ENCODE measurements around the gene B4GALT6. TPM values are rescaled to one million over a fixed set of nuclear protein-coding genes. Genes with fewer than 3 reads are reported as not detected.
A peak's percentile ranks its signal among the peaks of the same experiment; 100 is the strongest.

B4GALT6 gene
- total RNA-seq, 1 donor from 2014 or later = 7.7 TPM

DNA sequence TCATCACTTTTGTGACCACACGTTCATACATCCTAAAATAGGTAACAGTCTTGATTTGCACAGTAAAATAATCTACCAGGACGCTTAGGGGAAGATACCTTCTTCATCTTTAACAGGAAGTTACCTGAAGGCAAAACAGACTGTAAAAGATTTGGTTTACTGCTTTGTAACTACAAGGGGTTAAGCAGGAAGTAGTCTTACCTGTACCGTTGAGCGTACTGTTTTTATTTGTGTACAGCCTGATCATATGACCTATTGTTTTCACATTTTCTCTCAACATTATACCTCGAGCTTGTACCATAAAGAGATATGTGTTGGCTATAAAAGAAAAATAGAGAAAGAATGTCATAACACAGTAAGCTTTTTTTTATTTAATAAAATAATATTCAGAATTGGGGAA is 18.3 kb downstream of the B4GALT6 start:
- FAIRE-seq = no peak
- DNase-seq (ENCODE audit: low spot score in 2 of 2) = no peak

DNA sequence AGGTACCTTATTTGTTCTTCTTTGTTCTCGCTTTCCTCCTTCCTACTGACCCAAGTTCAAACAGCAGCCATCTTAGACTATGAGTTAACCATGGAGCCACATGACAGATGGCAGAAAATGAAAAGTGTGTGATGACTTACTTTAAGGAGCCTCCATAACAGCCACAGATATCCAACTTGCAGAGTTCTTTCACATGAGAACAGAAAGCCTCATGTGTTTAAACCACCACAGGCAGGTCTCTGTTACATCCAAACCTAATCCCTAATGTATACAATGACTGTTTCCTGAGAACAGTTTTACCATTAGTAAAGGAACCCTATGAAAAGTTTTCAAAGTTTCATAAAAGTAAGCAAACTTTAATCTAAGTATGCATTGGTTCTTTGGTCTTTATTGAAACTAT is 20.3 kb downstream of the B4GALT6 start:
- DNase-seq (ENCODE audit: low spot score in 2 of 2) = no peak
- FAIRE-seq = no peak

- FAIRE-seq (no peak), DNase-seq (ENCODE audit: low spot score in 2 of 2) (no peak)
These were observed 22.4 kb downstream of the B4GALT6 start for GRCh38 chr18:31661965-31662364.

GRCh38 chr18:31660763-31661162 is 23.6 kb downstream of the B4GALT6 start:
- FAIRE-seq (no peak), DNase-seq (ENCODE audit: low spot score in 2 of 2) (no peak)

GRCh38 chr18:31659576-31660177 is 24.7 kb downstream of the B4GALT6 start:
- no peak for FAIRE-seq
- DNase-seq (ENCODE audit: low spot score in 2 of 2) = no peak

- DNase-seq (ENCODE audit: low spot score in 2 of 2) = no peak
- FAIRE-seq = no peak
These were observed 25.5 kb downstream of the B4GALT6 start for GRCh38 chr18:31658670-31659575.

GRCh38 chr18:31657823-31658669 is 26.3 kb downstream of the B4GALT6 start:
- DNase-seq (ENCODE audit: low spot score in 2 of 2) (no peak), FAIRE-seq (no peak)

DNA sequence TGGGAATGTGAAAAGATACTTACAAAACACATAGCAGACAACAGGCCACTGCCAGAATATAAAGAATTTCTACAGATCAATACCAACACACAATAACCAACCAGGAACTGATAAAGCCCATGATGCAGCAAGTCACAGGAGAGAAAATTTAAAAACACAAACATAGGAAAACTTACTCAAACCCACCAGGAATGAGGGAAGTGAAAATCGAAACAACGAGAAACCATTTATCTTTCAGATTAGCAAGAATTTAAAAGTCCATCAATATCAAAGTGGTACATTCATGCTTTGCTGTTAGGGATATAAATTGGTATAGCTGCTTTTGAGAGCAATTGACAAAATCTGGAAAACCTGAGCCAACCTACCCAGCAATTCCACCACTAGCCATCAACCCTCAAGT is 27.6 kb downstream of the B4GALT6 start:
- DNase-seq (ENCODE audit: low spot score in 2 of 2) (no peak), FAIRE-seq (no peak)

DNA sequence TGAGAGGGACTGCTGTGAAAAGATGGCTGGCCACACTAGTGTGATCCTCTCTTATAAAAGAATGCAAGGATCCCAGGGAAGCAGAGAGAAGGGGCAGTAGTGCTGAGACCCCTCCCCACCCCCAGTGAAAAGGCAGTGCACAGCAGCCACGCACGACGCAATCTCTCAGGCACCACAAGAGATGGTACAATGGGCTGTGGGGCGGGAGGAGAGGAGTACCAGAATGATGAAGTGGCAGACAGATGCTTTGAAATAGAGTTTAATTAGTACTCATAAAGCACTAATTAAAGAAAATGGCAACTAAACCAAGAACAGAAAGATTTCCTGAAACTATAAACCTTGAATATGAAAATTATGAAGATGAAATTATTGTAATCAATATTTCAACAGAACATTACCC is 29.0 kb downstream of the B4GALT6 start:
- DNase-seq (ENCODE audit: low spot score in 2 of 2) (no peak), FAIRE-seq (no peak)

GRCh38 chr18:31652877-31653276 is 31.5 kb downstream of the B4GALT6 start:
- FAIRE-seq = no peak

DNA sequence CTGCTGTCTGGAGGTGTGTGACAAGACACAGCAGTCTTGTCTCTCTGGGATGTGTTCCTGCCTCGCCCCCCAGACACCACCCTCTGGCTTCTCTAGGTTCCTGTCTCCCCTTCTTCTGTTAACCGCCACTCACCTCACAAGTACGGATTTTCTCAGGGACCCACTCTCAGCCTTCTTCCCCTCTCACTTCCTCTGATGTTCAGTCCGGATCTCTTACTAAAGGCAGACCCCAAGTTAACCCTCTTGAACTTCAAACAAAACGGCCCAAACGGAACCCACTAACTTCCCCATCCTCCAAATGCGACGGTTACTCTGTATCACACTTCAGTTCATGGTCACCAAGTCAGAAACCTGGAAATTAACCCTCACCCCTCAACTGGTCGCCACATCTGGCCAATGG is 32.0 kb downstream of the B4GALT6 start:
- DNase-seq (ENCODE audit: low spot score in 2 of 2) = no peak
- no peak for FAIRE-seq

More at GRCh38 chr18:31652877-31653276, 31.5 kb downstream of the B4GALT6 start:
- no peak for DNase-seq (ENCODE audit: low spot score in 2 of 2)

GRCh38 chr18:31651369-31651768 is 33.0 kb downstream of the B4GALT6 start:
- FAIRE-seq (no peak), DNase-seq (ENCODE audit: low spot score in 2 of 2) (no peak)

DNA sequence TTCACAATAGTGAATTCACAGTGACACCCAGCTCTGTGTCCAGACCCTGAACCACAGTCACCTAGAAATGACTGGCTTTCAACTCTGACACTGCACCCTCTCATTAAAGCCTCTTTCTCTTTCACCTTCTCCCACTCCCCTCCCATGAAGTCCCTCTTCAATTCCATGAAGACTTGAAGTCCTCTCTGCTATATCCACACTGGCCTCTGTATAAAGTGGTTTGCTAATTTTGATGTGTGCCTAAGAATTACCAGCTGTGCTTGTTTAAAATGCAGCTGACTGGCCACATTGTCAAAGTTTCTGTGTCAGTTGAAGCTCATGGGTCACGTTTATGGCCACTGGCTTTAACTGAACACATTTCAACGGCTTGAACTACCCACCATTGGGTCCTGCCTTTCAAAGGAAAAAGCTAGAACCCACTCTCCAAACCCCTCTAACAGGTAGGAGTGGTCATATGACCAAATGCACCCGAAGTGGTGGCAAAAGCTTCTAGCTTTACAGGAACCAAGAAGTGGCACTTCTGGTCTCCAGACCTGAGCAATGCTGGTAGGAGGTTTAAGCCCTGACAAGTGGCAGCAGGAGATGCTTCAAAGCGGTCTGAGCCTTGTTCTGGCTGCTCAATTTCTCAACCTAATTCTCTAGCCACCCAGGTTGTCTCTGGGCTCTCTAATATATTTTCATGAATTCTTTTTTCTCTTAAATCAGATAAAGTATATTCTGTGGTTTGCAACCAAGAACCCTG is 34.2 kb downstream of the B4GALT6 start:
- no peak for FAIRE-seq
- DNase-seq (ENCODE audit: low spot score in 2 of 2) = no peak

- FAIRE-seq = no peak
These were observed 34.9 kb downstream of the B4GALT6 start for GRCh38 chr18:31649449-31649848.

DNA sequence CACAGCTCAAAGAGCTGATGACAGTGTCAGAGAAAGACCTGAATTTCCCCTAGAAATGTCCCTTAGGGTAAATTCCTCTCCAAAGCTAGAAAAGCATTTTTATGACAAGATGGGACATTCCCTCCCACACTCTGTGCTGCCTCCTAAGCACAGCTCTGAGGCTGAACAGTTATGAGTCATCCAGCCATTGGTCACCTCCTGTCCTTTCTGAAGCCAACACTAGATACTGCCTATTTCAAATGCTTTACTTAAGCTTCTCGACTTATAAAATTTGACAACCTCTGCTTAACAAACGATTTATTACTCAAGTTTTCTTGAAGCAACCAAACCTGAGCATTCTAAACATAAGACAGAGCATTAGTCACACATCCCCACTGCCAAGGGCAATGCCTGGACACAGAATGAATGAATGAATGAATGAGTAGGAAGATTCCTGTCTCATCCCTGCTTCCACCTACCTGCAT is 35.4 kb downstream of the B4GALT6 start:
- DNase-seq (ENCODE audit: low spot score in 2 of 2) (peak in 1 of 2 donors; percentile 28), FAIRE-seq (no peak)

More at GRCh38 chr18:31649449-31649848, 34.9 kb downstream of the B4GALT6 start:
- DNase-seq (ENCODE audit: low spot score in 2 of 2) = no peak

DNA sequence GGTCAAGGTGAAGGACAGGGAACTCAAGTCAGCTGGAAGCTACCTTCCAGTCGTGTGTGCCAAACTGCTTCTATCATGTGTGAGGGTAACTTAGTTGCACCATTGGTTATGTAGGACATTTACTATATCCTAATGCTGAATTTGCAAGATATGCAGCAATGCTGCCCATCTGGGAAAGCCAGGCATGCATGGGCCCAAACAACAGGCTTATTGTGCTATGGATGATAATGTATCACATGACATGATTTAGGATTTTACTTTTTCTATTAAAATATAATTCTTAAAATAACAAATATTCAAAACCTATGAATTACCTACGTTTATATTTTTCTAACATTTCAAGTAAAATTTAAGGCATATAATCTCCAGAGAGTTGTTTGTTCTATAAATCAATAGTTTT is 35.9 kb downstream of the B4GALT6 start:
- DNase-seq (ENCODE audit: low spot score in 2 of 2) = no peak
- FAIRE-seq = no peak

GRCh38 chr18:31647127-31647753 is 37.1 kb downstream of the B4GALT6 start:
- no peak for FAIRE-seq
- no peak for DNase-seq (ENCODE audit: low spot score in 2 of 2)

DNA sequence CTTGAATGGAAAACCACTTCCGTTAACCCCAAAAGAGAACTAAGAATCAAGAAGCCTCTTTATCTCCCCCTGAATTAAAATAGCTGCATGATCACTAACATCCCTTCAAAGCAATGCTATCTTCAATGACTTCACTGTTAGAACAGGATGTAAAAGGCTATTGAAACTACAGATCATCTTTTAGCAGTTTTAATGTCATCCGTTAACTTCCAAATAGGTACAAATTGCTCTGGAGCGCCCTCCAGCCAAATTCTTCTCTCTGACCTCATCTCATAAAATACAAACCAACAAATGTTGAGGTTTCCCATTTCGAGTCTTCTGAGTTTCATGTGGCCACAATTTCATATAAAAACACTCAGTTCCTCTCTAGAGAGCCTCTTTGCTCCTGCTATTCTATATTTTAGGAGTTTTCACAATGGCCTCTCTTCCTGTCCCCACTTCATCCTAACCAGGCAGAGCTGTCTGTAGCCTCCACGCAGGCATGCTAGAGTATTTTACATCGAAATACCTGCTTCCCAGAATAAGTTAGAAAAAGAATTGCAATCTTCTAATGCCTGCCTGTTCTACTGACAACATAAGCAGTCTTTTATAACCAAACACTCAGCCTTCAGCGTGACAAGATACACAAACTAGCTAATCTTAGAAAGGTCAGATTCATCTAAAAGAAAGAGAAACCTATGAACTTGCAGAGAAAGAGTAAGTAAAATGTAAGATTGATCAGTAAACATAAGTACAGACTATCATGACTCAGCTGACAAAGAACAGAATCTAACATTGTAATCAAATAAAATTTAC is 37.9 kb downstream of the B4GALT6 start:
- no peak for DNase-seq (ENCODE audit: low spot score in 2 of 2)
- no peak for FAIRE-seq

DNA sequence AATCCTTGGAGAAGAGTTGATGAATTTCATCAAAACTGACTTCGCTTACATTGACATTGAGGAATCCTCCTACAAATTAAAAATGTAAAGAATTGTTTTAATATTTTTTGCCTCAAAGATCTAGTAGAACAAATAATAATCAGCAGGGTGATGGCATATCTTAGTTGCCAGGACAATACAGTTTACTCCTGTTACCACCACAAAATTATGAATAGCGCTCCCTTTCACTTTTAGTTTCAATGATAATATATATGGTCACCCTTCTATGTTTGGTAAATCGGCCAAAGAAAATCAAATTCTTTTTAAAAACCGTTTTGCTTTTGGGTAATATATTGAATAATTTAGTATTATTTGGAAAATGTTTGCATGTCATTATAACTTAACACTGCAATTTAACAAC is 39.0 kb downstream of the B4GALT6 start:
- DNase-seq (ENCODE audit: low spot score in 2 of 2) (no peak), FAIRE-seq (no peak)

Measured in frontal cortex (tissue), 4 donors.